ENCODE measurements around the gene GNAT1.

DNA sequence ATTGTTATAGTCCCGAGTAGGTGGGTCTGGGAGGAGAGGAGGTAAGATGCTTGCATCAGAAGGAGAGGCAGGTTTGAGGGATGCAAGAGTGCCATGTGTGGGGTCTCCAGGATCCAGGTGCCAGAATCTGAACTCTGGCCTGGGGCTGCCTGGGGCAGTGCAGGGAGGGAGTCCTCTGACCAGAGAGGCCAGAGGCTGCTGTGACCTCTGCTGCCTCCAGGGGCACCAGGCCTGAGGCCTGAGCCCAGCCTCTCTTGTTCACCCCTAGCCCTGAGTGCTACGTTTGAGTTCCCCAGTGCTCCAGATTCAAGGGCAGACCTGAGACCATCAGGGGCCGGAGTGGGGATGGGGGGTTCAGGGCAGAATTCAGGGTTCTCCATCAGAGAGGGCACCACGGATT is 21.1 kb downstream of the GNAT1 start:
- TF ChIP-seq CTCF (conservative IDR thresholded peaks at IDR 0.05; ENCODE audit: low read length) = 0 out of 2 replicates have a peak, but pooled peaks have one; percentile 17
- no peak for TF ChIP-seq EZH2phosphoT487 (IDR thresholded peaks at IDR 0.05; ENCODE audit: borderline replicate concordance, low read depth, low read length)

All from OCI-LY7 (cell line).